Astrocyte of the cerebellum (primary cell): ENCODE results near the gene TPP2.
A peak's percentile ranks its signal among the peaks of the same experiment; 100 is the strongest.

ENCODE experiments used
- DNase-seq: peaks from one replicate; pipeline ENCODE4 v3.0.0-alpha.2; 2011; ENCODE audit warnings: low read depth
- H3K4me3 ChIP-seq: 2 replicates; pipeline ENCODE4 v1.5.1; 2011; ENCODE audit warnings: mild to moderate bottlenecking, low read depth, low read length, moderate library complexity
- in situ Hi-C: cut with HindIII; loops from 2 replicates; pipeline ENCODE4 v1.10.0; 2017; ENCODE audit warnings: low sequenced_read_pairs
- TF ChIP-seq, protein P1 (sequence below): IDR thresholded peaks from 2 replicates; pipeline ENCODE4 v1.5.1; 2012; ENCODE audit warnings: low read length, low read depth, moderate library complexity, mild to moderate bottlenecking; ENCODE audit errors: missing control alignments

The TPP2 gene

DNA sequence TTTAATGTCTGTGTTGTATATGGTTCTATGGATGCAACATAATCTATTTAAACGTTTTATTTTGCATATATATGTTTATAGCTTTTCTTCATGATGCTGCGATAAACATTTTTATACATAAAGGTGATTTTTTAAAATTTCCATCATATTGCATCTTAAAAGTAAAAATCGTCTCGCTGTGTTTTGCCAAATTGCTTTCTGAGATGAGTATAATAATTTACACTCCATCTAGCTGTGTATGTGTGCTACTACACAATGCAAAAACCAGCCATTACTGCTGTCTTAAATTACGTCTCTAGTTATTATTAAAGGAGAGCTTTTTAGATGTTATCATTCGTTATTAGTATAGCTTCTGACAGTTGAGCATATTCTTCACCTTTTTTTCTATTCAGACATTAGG, 60.8 kb downstream of the TPP2 start:
- TF ChIP-seq, protein P1, sequence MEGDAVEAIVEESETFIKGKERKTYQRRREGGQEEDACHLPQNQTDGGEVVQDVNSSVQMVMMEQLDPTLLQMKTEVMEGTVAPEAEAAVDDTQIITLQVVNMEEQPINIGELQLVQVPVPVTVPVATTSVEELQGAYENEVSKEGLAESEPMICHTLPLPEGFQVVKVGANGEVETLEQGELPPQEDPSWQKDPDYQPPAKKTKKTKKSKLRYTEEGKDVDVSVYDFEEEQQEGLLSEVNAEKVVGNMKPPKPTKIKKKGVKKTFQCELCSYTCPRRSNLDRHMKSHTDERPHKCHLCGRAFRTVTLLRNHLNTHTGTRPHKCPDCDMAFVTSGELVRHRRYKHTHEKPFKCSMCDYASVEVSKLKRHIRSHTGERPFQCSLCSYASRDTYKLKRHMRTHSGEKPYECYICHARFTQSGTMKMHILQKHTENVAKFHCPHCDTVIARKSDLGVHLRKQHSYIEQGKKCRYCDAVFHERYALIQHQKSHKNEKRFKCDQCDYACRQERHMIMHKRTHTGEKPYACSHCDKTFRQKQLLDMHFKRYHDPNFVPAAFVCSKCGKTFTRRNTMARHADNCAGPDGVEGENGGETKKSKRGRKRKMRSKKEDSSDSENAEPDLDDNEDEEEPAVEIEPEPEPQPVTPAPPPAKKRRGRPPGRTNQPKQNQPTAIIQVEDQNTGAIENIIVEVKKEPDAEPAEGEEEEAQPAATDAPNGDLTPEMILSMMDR: peak; percentile 18
- no peak overlapping the region for H3K4me3 ChIP-seq
- DNase-seq: no peak
- in situ Hi-C loops: no loop called here

DNA sequence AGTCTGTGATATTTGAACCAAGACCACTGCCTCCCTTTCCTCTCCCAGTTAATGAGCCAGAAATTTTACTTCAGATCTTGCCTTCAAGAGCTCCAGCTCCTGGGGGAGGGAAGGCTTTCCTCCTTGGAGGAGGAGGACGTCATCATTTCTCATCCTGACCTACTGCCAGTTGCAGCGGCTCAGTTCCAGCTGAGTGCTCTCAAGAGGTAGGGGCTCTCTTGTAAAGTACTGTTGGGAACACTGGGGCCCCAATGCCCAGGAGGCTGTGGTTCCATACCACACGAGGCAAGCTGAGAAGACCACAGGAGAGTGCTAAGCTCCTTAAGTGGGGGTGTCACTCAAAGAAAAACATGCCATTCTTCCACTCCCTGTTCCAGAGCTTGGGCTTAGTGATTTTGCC, 61.9 kb downstream of the TPP2 start:
- TF ChIP-seq, protein P1: no peak
- no peak for DNase-seq
- in situ Hi-C loops: no loop called here
- no peak overlapping the region for H3K4me3 ChIP-seq

DNA sequence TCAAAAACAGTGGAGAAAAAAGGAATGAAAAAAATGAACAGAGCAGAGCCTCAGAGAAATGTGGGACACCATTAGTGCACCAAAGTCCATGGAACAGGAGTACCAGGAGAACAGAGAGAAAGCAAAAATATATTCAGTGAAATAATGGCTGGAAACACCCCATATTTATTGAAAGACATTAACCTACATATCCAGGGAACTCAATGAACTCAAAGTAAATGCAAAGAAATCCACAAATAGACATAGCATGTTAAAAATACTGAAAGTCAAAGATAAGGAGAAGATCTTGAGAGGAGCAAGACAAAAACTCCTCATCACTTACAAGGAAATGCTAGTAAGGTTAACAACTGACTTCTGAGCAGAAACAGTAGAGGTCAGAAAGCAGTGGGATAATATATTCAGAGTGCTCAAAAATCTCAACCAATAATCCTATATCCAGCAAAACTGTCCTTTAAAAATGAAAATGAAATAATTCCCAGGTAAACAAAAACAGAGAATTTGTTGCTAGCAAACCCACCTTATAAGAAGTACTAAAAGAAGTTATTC, 62.5 kb downstream of the TPP2 start:
- DNase-seq: no peak
- in situ Hi-C loops: no loop called here
- no peak overlapping the region for H3K4me3 ChIP-seq
- TF ChIP-seq, protein P1: no peak

DNA sequence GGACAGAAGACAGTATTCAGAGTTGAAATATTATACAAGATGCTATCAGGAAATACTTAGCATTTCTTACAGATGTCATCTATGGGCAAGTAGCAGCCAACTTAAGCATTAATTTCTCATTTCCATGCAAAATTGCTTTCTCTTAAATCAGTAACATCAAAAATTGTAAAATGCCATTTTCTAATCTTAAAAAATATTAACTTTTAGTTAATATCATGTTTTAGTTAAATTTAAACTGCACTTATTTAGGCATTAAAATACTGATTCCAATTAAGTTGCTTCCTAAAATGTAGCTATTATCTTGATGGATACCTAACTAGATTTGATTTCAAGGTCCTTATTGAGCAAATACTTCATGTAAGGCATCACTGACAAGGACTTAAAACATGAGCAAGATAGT, 70.2 kb downstream of the TPP2 start:
- in situ Hi-C loops: no loop called here
- no peak overlapping the region for H3K4me3 ChIP-seq
- TF ChIP-seq, protein P1: no peak
- no peak for DNase-seq

DNA sequence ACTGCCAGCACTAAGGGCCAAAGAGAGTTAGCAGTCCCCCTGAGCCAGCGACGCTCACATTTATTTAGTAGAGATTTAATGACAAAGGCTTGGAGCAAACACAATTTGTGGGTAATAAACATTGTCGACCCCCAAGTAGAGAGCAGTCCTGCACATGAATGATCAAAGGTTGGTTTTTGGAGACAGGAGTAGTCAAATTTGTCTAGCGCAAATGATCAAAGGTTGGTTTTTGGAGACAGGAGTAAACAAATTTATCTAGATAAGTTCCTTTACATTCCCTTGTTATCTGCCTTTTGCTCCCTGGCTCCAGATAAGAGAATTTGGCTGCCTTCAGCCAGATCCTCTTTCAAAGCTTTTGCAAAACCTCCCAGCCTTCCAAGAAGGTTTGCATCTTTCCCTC, 71.1 kb downstream of the TPP2 start:
- no peak overlapping the region for H3K4me3 ChIP-seq
- in situ Hi-C loops: no loop called here
- TF ChIP-seq, protein P1: no peak
- no peak for DNase-seq

DNA sequence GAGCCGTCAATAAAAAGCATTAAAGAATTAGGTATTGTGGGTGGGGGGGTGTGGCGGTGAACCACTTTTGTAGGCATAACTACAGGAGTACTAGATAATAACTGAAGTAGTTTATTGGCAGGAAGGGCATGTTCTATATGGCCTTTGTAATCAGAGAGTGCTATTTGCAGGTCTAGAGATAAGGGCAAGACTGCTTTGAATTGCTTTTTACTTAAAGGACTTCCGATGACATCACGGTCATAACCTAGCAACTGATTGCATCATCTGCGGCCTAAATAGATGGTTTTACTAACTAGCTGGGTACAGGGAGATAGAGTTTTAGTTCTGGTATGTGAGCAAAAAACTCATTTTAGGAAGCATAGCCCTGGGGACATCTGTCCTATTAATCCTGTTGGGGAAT, 73.3 kb downstream of the TPP2 start:
- in situ Hi-C loops: no loop called here
- no peak for DNase-seq
- TF ChIP-seq, protein P1: no peak
- H3K4me3 ChIP-seq: no peak overlapping the region

DNA sequence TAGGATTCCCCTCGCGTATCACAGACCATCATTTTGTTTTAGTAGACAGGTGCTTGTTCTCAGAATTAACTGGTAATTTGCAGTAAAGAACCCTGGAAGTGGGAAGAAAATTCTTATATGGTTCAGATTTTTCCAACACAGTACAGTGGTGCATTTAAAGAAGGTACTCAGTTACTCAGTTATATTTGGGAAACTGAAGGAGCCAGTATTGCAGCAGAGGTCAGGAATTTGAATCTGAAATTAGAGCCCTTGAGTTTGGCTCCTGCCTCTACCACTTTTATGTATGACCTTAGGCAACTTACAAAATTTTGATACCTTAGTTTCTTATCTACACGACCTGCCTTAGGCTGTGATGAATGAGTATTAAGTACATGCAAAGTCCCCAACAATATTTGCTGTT, 78.3 kb downstream of the TPP2 start:
- in situ Hi-C loops: no loop called here
- TF ChIP-seq, protein P1: no peak
- DNase-seq: no peak
- no peak overlapping the region for H3K4me3 ChIP-seq
